Measurements from ENCODE around the gene ITPRID2.

ITPRID2 gene

GRCh38 chr2:181973171-181973783, 81.7 kb downstream of the ITPRID2 start:
- no peaks in the 10 kb centered on the region for H3K4me1 Mint-ChIP-seq (ENCODE audit: low read depth)
- DNase-seq (ENCODE audit: low spot score): no peak
- H3K4me3 Mint-ChIP-seq: no peak overlapping the region
- no peaks in the 10 kb centered on the region for H3K36me3 Mint-ChIP-seq (ENCODE audit: low read depth)
- H3K9me3 Mint-ChIP-seq: no peaks in the 10 kb centered on the region
- H3K27ac Mint-ChIP-seq: no peak overlapping the region
- peaks cover 8% of the 10 kb centered on the region for H3K27me3 Mint-ChIP-seq (ENCODE audit: low read depth)

- Mint-ChIP-seq H3K9me3 (no peaks in the 10 kb centered on the region), H3K4me3 (no peak overlapping the region), H3K27ac (no peak overlapping the region), H3K36me3 (ENCODE audit: low read depth) (no peaks in the 10 kb centered on the region), H3K27me3 (ENCODE audit: low read depth) (peaks cover 2% of the 10 kb centered on the region), H3K4me1 (ENCODE audit: low read depth) (no peaks in the 10 kb centered on the region)
- DNase-seq (ENCODE audit: low spot score): no peak
Measured at GRCh38 chr2:181977661-181978350, 86.3 kb downstream of the ITPRID2 start.

- peaks cover 2% of the 10 kb centered on the region for H3K27me3 Mint-ChIP-seq (ENCODE audit: low read depth)
- no peak overlapping the region for H3K27ac Mint-ChIP-seq
- DNase-seq (ENCODE audit: low spot score): no peak
- H3K4me1 Mint-ChIP-seq (ENCODE audit: low read depth): no peaks in the 10 kb centered on the region
- H3K4me3 Mint-ChIP-seq: no peak overlapping the region
- H3K9me3 Mint-ChIP-seq: no peaks in the 10 kb centered on the region
- no peaks in the 10 kb centered on the region for H3K36me3 Mint-ChIP-seq (ENCODE audit: low read depth)
Measured at GRCh38 chr2:181978351-181979150, 87.0 kb downstream of the ITPRID2 start.

Data from T-helper 2 cell treated with Interferon-gamma antibody and Interleukin-4, amounts not matched to agents 5 μg/mL and 100 μg/mL, for 36 hours (primary cell).